HG03045 (cell line): Measurements from ENCODE around the gene CBFA2T3.

Source experiments
- ATAC-seq: cut with Tn5 transposase; IDR thresholded peaks from one replicate; pipeline ENCODE4 v1.9.1; 2021; ENCODE audit warnings: mild to moderate bottlenecking, moderate library complexity; ENCODE audit not compliant: unreplicated experiment

The CBFA2T3 gene

DNA sequence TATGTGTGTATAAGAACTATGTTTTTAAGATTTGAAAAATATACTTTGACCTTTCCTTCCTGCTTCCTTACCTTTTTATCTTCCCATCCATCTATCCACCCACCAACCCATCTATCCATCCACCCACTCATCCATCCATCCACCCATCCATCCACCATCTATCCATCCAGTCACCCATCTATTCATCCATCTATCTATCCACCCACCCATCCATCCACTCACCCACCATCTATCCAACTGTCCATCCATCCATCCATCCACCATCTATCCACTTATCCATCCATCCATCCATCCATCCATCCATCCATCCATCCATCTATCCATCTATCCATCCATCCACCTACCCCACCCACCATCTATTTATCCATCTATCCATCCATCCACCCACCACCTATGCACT, 12.4 kb downstream of the CBFA2T3 start:
- no peak for ATAC-seq

DNA sequence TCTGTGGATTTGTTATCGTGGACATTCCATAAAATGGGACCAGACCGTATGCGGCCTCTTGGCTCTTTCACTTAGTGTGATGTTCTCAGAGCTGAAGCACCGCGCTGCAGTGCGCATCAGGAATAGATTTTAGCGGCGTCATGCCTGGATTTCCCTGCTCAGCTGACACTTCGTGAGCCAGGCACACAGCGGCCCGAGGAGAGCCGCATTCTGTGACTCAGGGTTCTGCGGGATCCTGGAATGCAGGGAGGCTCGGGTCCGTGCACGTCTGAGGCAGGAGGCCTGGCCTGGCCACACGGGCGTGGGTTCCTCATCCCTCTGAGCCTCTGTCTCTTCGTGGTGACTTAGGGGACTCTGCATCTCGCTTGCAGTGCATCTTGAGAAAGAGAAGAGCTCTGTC, 13.4 kb downstream of the CBFA2T3 start:
- ATAC-seq: no peak

DNA sequence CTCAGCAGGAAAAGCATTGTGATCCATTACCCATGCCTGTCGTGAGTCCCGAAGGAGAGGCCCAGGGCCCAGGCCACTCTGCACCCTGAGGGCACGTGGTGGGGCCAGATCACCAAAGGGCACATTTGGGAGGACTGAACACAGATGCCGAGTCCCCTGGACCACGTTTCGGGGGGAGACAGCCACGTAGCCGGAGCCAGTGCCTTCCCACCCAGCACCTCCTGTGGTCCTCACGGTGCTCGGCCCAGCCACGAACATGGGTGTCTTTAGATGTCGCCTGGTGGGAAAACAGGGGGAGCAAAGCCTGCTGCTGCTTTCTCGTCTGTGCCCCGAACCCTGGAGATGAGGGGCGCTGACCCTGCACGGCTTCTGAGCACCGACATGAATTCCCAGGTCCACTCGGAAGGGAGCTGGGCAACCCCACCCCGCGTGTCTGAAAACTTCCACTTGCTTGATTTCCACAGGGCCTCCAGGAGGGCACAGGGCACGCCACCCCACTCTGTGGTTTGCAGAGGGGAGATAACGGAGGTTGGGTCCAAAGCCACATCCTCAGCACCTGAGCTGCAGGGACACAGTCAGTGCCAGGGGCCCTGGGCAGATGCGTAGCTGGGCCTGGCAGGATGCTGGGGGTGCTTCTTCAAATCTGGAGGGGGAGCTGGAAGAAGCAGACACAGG, 14.4 kb downstream of the CBFA2T3 start:
- no peak for ATAC-seq

DNA sequence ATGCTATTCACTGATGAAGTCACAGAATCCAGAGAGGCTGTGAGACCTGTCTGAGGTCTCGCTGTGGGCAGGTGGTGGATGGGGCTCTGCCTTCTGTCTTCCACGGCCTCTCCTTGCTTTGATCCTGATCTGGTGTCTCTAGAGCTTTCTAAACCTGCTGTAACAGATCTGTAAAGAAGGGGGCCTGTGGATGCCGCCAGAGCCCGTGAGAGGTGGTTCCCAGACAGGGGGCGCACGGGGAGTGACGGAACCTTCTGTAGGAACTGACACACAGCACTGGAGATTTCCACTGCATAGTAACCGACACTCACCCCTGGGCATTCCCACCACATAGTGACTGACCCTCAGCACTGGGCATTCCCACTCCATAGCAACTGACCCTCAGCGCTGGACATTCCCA, 16.0 kb downstream of the CBFA2T3 start:
- ATAC-seq: no peak

DNA sequence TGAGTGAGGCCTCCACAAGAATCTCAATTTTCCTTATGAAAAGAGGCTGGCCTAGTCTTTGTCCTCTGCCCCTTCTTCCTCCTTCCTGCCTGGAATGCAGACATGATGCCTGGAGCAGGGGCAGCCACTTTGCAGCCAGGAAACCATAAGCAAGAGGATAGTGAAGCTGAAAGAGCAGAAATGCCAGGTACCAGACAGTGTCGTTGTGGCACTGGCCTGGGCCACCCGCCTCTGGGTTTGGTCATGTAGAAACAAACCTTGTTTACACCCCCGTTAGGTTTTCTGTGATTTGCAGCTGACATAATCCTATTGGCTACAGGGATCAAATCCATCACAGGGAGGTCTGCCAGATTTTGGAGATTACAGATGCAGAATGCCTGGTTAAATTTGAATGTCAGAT, 16.5 kb downstream of the CBFA2T3 start:
- no peak for ATAC-seq

DNA sequence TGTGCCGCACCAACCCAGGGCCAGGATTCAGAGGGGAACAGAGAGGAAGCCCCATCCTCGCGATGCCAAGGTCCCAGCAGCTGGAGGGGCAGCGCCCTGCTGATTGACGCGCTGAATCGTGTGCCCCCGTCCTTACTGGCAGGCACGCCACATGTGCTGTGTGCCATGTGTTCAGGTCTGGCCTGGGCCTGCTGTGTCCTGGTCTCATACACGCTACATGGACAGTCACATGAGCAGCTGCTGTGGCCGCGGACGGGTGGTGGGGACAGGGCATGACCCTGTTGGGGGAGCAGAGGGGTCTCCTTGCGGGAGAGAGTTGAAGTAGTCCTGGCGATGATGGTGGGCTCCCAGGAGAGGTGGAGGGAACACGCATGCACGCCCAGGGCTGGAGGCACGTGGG, 18.0 kb downstream of the CBFA2T3 start:
- ATAC-seq: no peak

DNA sequence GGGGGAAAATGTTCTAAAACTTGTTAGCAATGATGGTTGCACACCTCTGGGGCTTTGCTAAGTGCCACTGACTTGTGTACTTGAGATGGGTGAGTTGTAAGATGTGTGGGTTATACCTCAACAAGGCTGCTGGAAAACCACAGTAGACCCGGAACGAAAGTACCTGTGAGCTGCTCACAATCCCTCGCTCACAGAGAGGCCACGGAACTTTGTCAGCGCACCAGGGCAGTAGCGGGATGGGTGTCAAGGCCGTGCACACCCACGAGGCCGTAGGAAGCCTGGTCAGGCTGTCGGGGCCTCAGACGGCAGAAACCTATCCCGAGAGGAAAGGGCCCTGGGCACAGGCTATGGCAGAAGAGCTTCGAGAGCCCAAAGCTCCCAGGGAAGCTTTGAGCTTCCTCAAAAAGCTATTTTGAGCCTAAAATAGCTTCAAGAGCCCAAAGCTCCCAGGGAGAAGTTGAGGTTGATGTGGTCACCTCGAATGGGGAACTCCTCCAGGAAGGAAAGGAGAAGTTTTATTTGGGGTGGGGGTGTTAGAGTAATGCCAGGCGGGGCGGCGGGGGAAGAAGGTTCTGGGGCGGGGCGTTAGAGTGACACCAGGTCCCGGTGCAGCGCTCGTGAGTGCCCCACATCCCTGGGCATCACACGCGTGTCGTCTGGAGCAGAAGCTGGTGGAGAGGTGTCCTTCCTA, 19.0 kb downstream of the CBFA2T3 start:
- ATAC-seq: no peak

DNA sequence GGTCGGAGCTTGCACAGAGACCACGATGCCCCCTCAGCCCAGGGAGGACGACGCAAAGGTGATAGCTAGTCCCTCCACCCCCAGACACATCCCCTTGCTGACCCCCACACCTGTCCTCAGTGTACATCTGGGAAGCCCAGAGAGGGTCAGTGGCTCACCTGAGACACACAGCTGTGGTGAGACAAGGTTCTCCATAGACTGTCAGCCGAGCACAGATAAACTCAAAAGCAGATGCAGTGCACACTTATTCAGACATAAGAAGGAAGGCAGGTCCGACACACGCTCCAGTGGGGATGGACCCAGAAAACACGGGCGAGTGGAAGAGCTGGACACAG, 19.6 kb downstream of the CBFA2T3 start:
- ATAC-seq: no peak

DNA sequence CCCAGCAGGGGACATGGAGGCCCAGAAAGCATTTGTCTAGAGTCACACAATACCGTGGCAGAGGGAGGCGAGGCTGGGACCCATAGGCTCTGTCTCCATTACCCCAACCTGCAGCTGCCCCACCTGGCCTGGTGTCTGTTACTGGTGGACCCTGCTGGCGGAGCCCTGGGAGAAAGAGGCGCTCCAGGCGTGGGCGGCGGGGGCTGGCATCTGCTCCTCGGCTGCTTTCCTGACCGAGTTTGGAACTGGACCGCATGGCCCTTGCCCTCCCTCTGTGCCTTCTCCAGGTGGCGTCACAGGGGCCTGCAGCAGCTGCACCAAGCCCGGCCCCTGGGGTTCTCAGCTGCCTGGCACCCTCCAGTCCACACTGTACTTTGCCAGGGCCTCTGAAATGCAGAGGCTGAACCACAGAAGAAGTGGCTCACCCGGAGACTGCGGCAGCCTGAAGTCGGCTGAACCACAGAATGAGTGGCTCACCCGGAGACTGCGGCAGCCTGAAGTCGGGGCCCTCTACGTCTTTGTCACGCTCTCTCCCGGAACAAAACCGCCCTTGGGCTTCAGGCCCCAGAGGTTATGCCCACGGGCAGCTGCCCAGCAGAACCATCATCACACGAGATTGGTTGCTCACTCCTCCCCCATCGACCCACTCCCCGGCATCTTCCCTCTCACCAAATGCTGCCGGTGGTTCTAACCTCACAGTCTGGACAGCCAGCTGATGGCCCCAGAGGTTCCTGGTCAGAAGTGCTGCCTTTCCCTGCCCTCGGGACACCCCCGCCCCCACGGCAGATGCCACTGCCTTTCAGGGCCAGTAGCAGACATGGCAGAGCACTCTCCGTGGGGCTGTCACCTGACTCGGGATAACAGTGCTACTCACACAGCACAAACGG, 20.2 kb downstream of the CBFA2T3 start:
- no peak for ATAC-seq

DNA sequence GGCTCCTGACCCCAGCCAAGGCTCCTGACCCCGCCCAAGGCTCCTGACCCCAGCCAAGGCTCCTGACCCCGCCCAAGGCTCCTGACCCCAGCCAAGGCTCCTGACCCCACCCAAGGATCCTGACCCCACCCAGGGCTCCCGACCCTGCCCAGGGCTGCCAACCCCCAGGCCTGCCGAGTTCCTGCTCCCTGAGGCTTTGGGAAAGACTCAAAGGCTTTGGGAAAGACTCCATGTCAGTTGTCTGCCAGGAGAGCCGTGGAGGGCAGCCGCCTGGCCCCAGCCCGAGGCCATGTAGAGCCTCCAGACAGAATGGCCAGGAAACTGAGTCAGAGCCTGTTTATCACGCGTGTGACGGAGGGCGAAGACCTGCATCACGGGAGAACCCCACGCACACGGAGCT, 21.1 kb downstream of the CBFA2T3 start:
- no peak for ATAC-seq

DNA sequence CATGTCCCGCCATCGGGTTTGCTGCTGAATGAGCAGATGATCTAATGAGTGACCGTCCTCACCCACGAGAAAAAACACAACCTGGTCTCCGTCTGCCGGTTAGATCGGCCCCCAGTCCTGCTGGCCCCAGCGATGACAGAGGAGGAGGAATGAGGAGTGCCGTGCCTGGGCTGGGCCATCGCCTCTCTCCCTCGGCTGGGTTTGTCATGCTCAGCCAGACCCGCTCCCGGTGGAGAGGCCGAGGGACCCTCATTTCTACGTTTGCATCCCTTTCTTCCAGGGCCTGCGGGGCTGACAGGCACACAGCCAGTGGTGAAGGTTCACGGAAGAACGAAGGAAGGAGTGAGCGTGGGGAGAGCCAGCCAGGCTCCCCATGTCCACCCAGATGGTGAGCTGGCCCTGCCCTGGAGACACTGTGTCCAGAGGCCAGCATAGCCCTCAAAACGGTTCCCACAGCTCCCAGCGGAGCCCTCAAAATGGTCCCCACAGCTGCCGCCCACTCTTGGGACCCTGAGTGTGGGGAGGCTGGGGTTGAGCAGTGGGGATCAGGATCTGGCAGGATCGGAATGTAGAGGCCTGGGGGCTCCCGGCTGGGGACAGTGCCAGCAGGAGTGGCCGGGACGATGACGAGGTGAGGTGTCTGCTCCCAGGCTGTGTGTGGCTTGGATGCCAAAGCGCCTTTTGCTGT, 23.9 kb downstream of the CBFA2T3 start:
- no peak for ATAC-seq

DNA sequence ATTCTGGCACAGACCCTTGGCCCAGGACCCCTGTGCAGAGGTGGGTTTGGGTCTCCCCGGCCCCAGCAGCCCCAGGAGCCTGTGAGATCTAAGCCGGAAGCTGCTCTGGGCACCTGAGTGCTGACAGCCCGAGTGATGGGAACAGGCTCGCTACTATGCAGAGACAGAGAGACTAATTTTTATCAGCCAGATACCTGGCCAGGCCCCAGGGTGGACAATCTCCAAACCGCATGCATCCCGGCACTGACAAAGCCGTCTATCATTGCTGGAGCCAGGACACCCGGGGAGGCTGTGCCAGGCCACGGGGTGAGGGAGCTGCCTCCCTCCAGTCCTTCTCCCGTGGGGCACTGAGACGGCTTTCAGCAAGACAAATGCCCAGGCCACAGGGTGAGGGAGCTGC, 25.0 kb downstream of the CBFA2T3 start:
- ATAC-seq: no peak

DNA sequence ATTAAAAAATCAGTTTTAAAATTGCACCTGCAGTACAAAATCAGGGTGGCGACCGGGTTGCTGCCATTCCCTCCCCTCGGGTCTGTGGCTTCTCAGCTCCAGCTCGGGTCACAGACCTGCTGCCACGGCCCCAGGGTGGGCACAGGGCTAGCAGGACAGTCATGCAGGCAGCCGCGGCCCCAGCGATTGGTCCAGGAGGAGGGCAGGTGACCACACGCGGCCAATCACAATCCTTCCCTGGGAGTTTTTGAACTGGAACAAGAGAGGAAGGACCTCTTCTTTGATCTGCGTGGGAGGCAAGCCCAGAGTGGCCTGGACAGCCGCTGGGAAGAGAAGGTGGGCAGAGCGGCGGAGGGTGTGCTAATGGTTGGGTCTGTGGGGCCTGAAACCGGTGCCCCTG, 25.5 kb downstream of the CBFA2T3 start:
- no peak for ATAC-seq

DNA sequence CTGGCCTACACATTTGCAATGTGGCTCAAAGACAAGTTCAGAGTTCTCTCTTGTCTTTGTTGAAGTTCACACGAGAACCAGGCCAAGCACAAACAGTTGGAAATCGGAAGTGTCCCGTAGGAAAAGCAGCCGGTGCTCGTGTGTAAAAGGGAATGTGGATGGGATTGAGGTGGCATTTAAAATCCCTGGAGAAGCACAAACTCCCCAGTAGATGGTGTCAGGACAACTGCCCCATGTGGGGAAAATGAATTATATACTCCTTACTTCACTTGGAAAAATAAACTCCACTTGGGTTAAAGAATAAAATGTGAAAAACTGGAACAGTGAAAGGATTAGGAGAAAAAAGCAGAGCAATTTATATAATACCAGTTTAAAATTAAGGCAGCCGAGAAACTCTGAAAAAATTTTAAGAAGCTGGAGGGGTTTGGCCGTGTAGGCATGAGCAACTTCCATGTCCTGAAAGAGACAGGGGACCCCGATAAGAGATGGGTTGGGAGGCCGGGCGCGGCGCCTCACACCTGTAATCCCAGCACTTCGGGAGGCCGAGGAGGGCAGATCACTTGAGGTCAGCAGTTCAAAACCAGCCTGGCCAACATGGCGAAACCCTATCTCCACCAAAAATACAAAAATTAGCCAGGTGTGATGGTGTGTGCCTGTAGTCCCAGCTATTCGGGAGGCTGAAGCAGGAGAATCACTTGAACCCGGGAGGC, 28.1 kb downstream of the CBFA2T3 start:
- ATAC-seq: no peak

DNA sequence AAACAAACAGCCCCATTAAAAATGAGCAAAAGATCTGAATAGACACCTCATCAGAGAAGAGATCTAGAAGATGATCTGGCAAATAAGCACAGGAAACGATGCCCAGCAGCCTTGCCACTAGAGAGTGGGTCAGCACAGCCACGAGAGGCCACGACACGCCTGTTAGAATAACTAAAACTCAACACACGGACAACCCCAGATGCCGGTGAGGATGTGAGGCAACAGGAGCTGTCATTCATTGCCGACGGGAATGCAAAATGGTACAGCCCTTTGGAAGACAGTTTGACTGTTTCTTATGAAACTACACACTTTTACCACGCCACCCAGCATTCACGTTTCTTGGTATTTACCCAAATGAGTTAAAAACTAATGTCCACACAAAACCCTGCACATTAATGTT, 31.5 kb downstream of the CBFA2T3 start:
- ATAC-seq: no peak

DNA sequence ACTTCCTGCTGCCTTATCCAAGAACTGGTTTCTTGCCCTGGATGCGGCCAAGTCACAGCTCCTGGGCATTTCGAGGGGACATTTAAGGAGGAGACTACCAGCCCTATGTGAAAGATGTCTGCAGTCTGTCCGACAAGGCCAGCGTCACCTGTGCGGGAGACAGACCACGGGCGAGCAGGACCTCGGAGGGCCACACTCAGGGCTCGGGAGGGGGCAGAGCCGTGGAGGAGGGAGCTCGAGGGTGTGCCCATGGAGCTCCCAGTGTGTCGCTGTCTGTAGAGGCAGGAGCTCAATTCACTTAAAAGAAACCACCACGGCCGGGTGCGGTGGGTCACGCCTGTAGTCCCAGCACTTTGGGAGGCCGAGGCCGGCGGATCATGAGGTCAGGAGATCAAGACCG, 33.3 kb downstream of the CBFA2T3 start:
- ATAC-seq: no peak

DNA sequence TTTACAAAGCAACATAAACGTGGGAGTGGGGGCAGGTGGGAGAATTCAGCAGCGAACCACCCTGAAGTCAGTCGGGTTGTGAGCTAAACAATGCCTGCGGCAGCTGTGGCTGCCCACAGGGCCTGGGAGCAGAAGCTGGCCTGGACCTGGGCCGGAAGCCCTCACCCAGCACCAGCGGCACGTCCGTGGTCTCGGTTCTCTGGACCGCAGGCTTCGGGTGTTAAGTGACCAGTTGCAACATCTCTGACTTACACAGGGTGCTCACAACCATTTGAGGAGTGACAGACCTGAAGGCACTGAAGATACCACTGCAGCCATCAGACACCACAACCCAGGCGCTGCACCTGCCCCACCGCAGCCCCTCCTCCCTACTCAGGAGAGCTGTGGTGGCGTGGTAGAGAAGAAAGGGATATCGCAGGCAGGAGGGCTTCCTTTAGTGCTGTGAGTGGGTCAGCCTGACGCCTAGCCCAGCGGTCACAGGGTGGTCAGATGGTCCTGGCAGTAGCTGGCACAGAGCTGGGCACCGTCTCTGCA, 33.8 kb downstream of the CBFA2T3 start:
- no peak for ATAC-seq

DNA sequence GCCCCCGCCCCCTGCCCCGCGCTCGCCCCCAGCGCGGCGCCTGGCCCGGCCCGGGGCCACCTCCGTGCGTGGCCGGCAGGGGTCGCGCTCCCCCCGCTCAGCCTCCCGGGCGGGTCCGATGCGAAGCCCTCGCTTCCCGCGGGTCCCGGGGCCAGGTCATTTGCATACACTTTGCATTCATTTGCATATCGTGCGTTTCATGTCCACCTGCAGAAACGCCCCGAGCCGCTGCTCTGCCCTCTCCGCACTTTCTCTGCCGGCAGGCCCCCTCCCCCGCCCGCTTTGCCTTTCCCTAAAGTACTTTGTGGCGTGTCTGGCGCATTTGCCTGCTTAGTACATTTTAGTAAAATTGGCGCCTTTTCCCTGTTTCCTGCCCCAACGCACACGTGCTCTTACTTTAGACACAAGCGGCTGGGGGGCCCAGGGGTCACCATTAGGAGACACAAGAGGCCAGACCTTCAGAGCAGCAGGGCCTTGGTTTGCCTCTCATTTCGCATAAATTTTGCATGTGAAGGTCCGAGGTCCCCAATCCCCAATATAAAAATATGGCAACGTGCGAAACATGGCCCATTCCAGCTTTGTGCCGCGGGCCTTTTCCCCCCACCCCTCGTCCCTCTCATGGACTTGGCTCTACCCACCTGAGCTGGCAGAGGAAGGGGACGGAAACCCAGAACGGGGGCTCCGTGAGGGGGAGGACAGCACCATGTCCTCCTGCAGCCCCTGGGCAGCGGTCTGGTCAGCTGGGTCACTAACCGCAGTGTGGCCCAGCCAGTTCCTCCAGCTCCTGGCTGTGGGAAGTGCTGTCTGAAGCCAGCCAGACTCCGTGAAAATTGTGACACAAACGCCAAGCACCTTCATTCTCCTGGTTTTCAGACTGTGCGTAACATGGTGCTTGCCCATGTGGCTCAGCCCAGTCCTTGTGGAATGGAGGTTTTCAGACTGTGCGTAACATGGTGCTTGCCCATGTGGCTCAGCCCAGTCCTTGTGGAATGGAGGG, 34.8 kb downstream of the CBFA2T3 start:
- ATAC-seq: peak; percentile 58
